Measurements from ENCODE around the gene GNGT2.

Gene GNGT2

DNA sequence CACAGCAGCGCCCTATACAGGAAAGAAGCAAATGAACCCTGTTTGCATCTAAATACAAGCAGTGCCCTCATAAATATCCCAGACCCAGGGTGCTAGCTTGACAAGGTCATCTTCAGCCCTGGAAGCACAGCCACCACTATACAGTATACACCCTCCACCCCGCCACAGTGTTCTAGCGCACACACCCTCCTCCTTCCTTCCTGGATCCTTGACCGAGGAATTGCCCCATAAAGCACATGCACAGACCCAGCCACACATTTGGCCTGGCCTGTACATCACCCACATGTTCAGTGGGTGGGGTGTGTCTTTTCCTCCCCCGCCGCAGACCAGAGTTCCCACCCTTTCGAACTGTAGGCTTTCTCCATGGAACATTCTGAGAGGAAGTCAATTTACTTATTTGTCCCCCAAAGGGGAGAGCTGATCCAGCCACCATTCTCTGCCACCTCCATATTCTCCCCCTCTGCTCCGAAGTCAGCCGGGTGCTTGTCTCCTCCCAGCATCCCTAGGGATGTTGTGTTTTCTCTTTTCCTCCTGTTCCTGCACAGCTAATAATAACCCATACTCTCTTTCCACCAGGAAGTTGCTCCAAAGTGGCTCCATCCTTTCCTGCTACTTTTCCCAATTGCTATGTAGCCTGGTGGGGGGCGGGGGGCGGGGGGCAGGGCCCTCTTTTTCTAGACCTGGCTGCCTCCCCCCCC lies 6.7 kb upstream of the GNGT2 start:
- TF ChIP-seq, protein P1, sequence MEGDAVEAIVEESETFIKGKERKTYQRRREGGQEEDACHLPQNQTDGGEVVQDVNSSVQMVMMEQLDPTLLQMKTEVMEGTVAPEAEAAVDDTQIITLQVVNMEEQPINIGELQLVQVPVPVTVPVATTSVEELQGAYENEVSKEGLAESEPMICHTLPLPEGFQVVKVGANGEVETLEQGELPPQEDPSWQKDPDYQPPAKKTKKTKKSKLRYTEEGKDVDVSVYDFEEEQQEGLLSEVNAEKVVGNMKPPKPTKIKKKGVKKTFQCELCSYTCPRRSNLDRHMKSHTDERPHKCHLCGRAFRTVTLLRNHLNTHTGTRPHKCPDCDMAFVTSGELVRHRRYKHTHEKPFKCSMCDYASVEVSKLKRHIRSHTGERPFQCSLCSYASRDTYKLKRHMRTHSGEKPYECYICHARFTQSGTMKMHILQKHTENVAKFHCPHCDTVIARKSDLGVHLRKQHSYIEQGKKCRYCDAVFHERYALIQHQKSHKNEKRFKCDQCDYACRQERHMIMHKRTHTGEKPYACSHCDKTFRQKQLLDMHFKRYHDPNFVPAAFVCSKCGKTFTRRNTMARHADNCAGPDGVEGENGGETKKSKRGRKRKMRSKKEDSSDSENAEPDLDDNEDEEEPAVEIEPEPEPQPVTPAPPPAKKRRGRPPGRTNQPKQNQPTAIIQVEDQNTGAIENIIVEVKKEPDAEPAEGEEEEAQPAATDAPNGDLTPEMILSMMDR (IDR thresholded peaks at IDR 0.05; ENCODE audit: insufficient read depth, low read length, poor library complexity, severe bottlenecking): no peak
- DNase-seq (ENCODE audit: extremely low read depth, insufficient read length): no peak

DNA sequence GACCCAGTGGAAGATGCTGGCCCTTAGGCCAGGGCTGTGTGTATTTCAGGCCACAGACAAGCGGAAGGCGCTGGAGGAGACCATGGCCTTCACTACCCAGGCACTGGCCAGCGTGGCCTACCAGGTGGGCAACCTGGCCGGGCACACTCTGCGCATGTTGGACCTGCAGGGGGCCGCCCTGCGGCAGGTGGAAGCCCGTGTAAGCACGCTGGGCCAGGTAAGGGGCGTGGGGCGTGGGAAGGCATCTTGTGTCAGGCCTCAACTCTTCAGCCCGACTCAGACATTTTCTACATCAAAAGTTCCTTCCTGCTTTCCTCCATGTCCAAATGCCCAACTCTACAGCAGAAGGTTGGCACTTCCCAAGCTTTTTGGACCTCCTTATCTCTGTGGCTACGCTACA lies 6.1 kb upstream of the GNGT2 start:
- Histone ChIP-seq H3K27me3 (replicated peaks; ENCODE audit: control insufficient read depth, insufficient read depth, low read length) (no peaks in the 10 kb centered on the region), H3K4me3 (replicated peaks; ENCODE audit: low read depth, low read length) (peak overlapping the region; percentile 10; the same call in 1 of the 2 replicates), H3K36me3 (ENCODE audit: control insufficient read depth, insufficient read depth, low read length) (peaks cover 17% of the 10 kb centered on the region)
- no peak for DNase-seq (ENCODE audit: extremely low read depth, insufficient read length)
- TF ChIP-seq, protein P1 (IDR thresholded peaks at IDR 0.05; ENCODE audit: insufficient read depth, low read length, poor library complexity, severe bottlenecking): no peak

More for the DNA sequence above, 6.7 kb upstream of the GNGT2 start:
- no peaks in the 10 kb centered on the region for H3K27me3 ChIP-seq (replicated peaks; ENCODE audit: control insufficient read depth, insufficient read depth, low read length)
- no peak overlapping the region for H3K4me3 ChIP-seq (replicated peaks; ENCODE audit: low read depth, low read length)
- H3K36me3 ChIP-seq (ENCODE audit: control insufficient read depth, insufficient read depth, low read length): peaks cover 20% of the 10 kb centered on the region

DNA sequence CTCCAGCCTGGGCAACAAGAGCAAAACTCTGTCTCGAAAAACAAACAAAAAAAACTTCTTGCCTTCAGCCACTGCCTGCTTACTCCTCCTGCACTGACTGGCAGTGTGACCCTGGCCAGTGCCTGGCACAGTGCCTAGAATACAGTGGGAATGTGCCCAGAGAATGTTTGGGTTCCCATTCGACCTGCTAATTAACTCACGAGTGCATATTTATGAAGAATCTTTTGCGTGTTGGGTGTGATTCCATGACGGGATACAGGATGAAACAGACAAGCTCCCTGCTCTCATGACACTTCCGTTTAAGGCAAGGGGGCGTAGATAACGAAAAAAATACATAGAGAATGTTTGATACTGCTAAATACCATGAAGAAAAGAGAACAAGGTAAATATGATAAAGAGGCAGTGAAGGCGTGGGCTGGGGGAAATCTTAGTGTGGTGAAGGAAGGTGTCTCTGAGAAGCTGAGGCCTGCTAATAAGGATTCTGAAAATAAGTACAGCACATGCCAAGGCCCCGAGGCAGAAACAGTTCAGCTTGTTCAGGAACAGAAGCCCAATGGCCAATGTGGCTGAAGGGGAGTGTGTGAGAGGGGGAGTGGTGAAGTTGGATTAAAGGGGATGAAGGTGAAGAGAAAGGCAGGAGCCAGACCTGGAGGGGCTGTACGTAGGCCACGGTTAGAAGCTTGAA lies 4.4 kb upstream of the GNGT2 start:
- TF ChIP-seq, protein P1 (IDR thresholded peaks at IDR 0.05; ENCODE audit: insufficient read depth, low read length, poor library complexity, severe bottlenecking): no peak
- Histone ChIP-seq H3K4me3 (replicated peaks; ENCODE audit: low read depth, low read length) (no peak overlapping the region; the same call in 1 of the 2 replicates), H3K36me3 (ENCODE audit: control insufficient read depth, insufficient read depth, low read length) (peaks cover 15% of the 10 kb centered on the region), H3K27me3 (replicated peaks; ENCODE audit: control insufficient read depth, insufficient read depth, low read length) (no peaks in the 10 kb centered on the region)
- DNase-seq (ENCODE audit: extremely low read depth, insufficient read length): no peak

DNA sequence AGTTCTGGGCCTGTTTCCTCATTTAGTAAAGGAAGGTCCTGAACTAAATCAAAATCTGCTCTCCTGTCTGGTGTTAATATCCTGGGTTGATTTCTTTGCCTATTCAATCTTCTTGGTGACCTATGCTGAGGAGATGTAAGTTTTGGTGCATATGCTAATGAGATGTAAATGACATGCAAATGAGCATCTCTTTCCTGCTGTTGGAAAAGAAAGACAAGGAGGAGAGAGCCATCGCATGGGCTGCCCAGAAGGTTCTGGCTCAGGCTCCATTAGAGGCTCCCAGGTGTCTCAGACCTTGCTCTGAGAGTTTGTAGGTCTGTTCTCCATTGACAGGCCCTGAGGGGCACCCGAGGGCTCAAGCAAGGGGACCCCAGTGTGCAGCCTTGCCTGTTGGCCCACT lies 3.5 kb upstream of the GNGT2 start:
- H3K27me3 ChIP-seq (replicated peaks; ENCODE audit: control insufficient read depth, insufficient read depth, low read length): no peaks in the 10 kb centered on the region
- TF ChIP-seq, protein P1 (IDR thresholded peaks at IDR 0.05; ENCODE audit: insufficient read depth, low read length, poor library complexity, severe bottlenecking): no peak
- DNase-seq (ENCODE audit: extremely low read depth, insufficient read length): no peak
- H3K36me3 ChIP-seq (ENCODE audit: control insufficient read depth, insufficient read depth, low read length): peaks cover 14% of the 10 kb centered on the region
- peak overlapping the region; percentile 89 for H3K4me3 ChIP-seq (replicated peaks; ENCODE audit: low read depth, low read length)

DNA sequence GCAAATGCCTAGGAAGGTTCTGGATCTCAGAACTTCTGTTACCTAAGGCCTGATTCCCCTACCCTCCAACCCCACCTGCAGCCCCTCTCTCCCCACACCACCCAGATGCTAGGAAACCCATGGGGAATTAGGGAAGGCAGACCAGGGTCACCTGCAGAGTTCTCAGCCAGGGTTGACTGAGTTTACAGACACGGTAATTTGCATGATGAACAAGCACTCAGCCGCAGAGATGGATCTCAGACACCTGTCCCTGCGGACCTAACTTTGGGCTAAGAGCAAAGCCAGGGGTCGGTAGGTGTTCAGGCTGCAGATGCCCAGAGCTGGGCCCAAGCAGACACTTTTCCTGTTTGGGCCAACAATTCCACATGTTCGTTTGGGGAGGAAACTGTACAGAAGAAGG lies 3.0 kb upstream of the GNGT2 start:
- peak overlapping the region; percentile 89 for H3K4me3 ChIP-seq (replicated peaks; ENCODE audit: low read depth, low read length)
- TF ChIP-seq, protein P1 (IDR thresholded peaks at IDR 0.05; ENCODE audit: insufficient read depth, low read length, poor library complexity, severe bottlenecking): no peak
- peaks cover 14% of the 10 kb centered on the region for H3K36me3 ChIP-seq (ENCODE audit: control insufficient read depth, insufficient read depth, low read length)

More for the DNA sequence above, 3.0 kb upstream of the GNGT2 start:
- no peaks in the 10 kb centered on the region for H3K27me3 ChIP-seq (replicated peaks; ENCODE audit: control insufficient read depth, insufficient read depth, low read length)
- no peak for DNase-seq (ENCODE audit: extremely low read depth, insufficient read length)

Data from GM06990 (cell line).